HG03097 (cell line): ENCODE measurements around the gene ZNF23.

ENCODE experiments used
- ATAC-seq: cut with Tn5 transposase; IDR thresholded peaks from one replicate; pipeline ENCODE4 v1.9.1; 2021; ENCODE audit not compliant: unreplicated experiment, low FRiP score

ZNF23 gene

GRCh38 chr16:71402007-71402406 is 60.0 kb downstream of the ZNF23 start:
- no peak for ATAC-seq

- ATAC-seq: no peak
Measured at GRCh38 chr16:71399801-71400563, 62.1 kb downstream of the ZNF23 start.
